HL-60 (cell line): ENCODE data around the gene TMEM236.

Source experiments
- DNase-seq, 2 experiments: peaks; one replicate each; pipeline ENCODE4 v3.0.0-alpha.2; 2010 to 2020; ENCODE audit warnings: low read depth in 1 of 2, low spot score in 1 of 2
- H3K27ac ChIP-seq: fragments of 250-450 bp; sonication (Bioruptor Pico); replicated peaks from 2 replicates; pipeline ENCODE4 v1.5.1; 2020; ENCODE audit warnings: mild to moderate bottlenecking, moderate library complexity
- H3K27me3 ChIP-seq: fragments of 250-450 bp; sonication (Bioruptor Pico); 2 replicates; pipeline ENCODE4 v1.5.1; 2021; ENCODE audit warnings: mild to moderate bottlenecking, moderate library complexity; ENCODE audit not compliant: insufficient read depth, poor library complexity, severe bottlenecking
- H3K4me3 ChIP-seq: replicated peaks from 2 replicates; pipeline ENCODE4 v1.5.1; 2011; ENCODE audit warnings: mild to moderate bottlenecking, control low read depth, low read length; ENCODE audit not compliant: insufficient read depth
- GABPA ChIP-seq: IDR thresholded peaks from 2 replicates; pipeline ENCODE4 v1.6.1; 2012; ENCODE audit warnings: low read depth
- POLR2AphosphoS5 ChIP-seq: IDR thresholded peaks from 2 replicates; pipeline ENCODE4 v1.6.1; 2012; ENCODE audit warnings: low read depth
- REST ChIP-seq: IDR thresholded peaks from 2 replicates; pipeline ENCODE4 v1.6.1; 2012; ENCODE audit warnings: low read depth; ENCODE audit not compliant: insufficient replicate concordance
- SPI1 ChIP-seq: IDR thresholded peaks from 2 replicates; pipeline ENCODE4 v1.6.1; 2012; ENCODE audit warnings: low read depth, mild to moderate bottlenecking, borderline replicate concordance
- TF ChIP-seq, protein P1 (sequence below): IDR thresholded peaks from one replicate; pipeline ENCODE4 v1.5.1; 2011; ENCODE audit warnings: low read length, control low read depth, inconsistent platforms; ENCODE audit not compliant: insufficient read depth

Gene TMEM236

DNA sequence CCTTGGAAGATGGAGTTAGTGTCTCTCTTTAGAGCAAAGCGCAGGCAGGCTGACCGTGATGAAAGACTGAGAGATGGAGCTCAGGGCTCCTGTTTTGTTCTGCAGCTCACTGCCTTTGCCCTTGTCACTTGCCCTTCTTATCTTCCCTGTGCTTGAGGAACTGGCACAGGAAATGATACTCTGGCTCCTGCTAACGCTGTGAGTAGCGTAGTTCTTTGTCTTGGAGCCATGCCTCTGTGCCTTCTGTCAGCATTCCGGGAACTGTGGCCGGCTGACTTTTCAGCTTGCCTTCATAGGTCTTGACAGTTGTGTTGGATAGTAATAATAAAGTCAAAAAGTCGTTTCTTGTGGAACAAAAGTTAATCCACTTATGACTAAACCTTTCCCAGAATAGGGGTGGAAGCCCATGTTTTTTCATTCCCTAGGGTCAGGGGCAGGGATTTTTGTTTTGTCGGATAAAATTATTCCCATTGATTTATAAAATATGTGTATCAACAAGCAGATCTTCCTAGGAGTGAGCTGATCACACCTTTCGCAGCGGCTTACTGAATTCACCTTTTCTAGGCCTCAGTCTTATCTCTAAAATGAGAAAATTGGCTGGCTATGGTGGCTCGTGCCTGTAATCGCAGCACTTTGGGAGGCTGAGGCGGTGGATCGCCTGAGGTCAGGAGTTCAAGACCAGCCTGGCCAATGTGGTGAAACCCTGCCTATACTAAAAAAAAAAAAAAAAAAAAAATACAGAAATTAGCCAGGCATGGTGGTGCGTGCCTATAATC lies 16.6 kb upstream of the TMEM236 start:
- no peak overlapping the region for H3K27ac ChIP-seq
- H3K27me3 ChIP-seq = no peaks in the 10 kb centered on the region
- no peak overlapping the region for H3K4me3 ChIP-seq
- TF ChIP-seq GABPA (no peak), SPI1 (no peak), POLR2AphosphoS5 (no peak), REST (no peak)
- TF ChIP-seq, protein P1, sequence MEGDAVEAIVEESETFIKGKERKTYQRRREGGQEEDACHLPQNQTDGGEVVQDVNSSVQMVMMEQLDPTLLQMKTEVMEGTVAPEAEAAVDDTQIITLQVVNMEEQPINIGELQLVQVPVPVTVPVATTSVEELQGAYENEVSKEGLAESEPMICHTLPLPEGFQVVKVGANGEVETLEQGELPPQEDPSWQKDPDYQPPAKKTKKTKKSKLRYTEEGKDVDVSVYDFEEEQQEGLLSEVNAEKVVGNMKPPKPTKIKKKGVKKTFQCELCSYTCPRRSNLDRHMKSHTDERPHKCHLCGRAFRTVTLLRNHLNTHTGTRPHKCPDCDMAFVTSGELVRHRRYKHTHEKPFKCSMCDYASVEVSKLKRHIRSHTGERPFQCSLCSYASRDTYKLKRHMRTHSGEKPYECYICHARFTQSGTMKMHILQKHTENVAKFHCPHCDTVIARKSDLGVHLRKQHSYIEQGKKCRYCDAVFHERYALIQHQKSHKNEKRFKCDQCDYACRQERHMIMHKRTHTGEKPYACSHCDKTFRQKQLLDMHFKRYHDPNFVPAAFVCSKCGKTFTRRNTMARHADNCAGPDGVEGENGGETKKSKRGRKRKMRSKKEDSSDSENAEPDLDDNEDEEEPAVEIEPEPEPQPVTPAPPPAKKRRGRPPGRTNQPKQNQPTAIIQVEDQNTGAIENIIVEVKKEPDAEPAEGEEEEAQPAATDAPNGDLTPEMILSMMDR = no peak
- no peak for DNase-seq

DNA sequence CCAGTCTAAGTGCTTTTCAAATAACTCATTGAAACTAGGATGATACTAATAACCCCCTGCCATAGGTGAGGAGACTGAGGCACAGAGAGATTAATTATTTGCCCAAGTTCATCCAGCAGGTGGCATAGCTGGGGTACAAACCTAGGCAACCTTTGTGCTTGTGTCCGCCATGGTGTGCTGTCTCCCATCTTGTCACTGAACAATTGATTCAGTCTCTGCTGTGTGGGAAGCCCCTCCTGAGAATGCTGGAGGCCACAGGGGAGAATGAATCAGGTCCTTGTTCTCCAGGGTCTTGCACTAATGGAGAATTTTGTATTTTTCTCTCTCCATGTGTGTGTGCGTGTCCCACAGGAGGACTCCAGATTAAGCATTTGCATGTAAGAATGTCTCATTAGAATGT lies 15.8 kb upstream of the TMEM236 start:
- no peak for TF ChIP-seq REST
- TF ChIP-seq, protein P1 = no peak
- no peak for TF ChIP-seq POLR2AphosphoS5
- TF ChIP-seq GABPA = no peak
- no peak for TF ChIP-seq SPI1
- Histone ChIP-seq H3K4me3 (no peak overlapping the region), H3K27ac (no peak overlapping the region), H3K27me3 (no peaks in the 10 kb centered on the region)
- DNase-seq = no peak

- TF ChIP-seq REST (no peak), POLR2AphosphoS5 (no peak), GABPA (no peak)
- TF ChIP-seq, protein P1 = no peak
- DNase-seq = no peak
- Histone ChIP-seq H3K4me3 (no peak overlapping the region), H3K27ac (no peak overlapping the region), H3K27me3 (no peaks in the 10 kb centered on the region)
Measured at GRCh38 chr10:17737027-17737965, 14.7 kb upstream of the TMEM236 start.
